NCI-H2196 treated with DMSO at 0.1 percent for 48 hours (cell line): ENCODE data around the gene IMPA2.
"Not testable (repeated sequence)": the region's sequence is repeated elsewhere in the genome, so short reads cannot be mapped to it uniquely, and the experiment has no call there.

ENCODE experiments used
- DNase-seq: peaks from one replicate; lab custom pipeline; 2025; ENCODE audit not compliant: unreplicated experiment; lab: John Stamatoyannopoulos, UW

IMPA2 gene

GRCh38 chr18:11981192-11981542, at the start of gene IMPA2:
Gene IMPA2, plus strand, starts transcription at chr18:11981507. Its CDS starts 163 bp downstream, at chr18:11981670.
- DNase-seq: peak; percentile 100

- no peak for DNase-seq
These were observed 48.9 kb upstream of the IMPA2 start for GRCh38 chr18:11932393-11932792.

DNA sequence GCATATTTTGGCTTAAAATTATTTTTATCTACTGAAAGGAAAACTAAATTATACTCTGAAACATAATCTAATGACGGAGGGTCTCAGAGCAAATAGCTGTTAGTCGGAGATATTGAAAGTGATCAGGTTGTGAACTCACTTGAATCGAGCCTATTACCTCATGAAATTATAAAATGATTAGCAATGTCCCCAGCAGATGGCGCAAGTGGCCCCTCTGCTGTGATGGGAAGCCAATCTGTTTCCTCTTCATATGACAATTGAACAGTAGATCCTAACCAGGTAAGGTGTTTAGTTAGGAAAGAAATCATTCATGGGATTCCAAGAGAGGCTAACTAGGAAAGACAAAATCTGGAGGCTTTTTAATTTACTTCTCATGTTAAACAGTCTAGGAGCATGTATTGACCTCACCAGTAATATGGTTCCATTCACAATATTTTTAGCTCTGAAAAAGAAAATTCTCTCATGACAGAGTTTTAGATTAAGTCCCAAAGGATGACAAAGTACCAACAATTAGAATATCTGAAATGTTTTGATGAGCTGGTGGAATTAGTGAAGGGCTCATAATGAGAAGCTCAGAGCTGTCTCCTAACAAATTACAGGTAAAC, 43.3 kb upstream of the IMPA2 start:
- peak; percentile 61 for DNase-seq

DNA sequence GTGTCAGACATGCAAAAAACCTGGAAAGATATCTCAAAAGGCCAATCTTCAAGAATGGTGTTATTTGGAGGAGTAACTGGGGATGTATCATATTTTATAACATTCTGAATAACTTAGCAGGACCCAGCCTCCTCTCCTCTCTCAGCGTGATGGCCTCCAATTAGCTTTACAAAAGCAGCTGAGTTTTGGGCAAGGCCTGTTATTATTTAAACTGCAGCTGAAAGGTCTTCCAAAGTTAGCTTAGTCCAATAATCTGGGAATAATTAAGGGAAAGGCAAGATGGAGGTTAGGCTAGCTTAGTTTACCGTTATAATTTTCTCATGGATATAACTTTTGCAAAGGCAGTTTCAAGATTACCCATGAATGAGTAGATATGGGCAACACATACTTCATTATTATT, 40.4 kb upstream of the IMPA2 start:
- DNase-seq: no peak

DNA sequence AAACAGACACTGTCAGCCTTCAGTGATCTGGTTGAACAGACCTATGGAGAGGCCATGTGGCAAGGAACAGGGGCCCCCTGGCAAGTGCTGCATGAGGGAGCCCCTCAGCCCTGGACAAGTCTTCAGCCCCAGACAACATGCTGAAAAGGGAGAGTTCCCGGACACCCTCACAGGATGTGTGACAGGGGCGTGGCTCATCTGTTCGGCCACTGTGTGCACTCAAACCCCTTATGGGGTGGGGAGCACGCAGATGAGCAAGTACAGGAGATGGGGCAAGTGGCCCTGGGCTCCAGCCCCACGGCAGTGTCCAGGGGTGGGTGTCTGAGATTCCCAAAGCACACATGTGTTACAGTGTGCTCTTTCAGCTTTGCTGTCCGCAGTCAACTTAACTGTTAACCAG, 37.8 kb upstream of the IMPA2 start:
- DNase-seq: no peak

- DNase-seq: no peak
These were observed 37.1 kb upstream of the IMPA2 start for GRCh38 chr18:11944252-11944651.

GRCh38 chr18:11944786-11945185, 36.5 kb upstream of the IMPA2 start:
- DNase-seq: no peak

DNA sequence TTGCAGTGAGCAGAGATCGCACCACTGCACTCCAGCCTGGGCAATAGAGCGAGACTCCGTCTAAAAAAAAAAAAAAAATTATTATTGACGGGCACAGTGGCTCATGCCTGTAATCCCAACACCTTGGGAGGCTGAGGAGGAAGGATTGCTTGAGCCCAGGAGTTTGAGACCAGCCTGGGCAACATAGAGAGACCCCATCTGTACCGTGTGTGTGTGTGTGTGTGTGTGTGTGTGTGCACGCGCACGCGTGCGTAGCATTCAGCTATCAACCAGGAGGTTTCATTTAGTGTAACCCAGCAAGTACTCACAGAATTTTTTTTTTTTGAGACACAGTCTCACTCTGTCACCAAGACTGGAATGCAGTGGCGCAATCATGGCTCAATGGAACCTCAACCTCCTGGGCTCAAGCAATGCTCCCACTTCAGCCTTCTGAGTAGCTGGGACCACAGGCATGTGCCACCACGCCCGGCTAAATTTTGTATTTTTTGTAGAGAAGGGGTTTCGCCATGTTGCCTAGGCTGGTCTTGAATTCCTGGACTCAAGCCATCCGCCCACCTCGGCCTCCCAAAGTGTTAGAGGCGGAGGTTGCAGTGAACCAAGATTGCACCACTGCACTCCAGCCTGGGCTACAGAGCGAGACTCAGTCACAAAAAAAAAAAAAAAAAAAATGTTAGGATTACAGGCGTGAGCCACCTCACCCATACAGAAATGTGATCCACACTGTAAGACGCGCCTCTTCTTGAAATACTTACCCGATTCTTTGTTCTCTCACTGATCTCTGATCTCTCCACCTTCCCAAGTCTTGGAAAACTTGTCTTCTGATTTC, 35.3 kb upstream of the IMPA2 start:
- DNase-seq: not testable (repeated sequence)

GRCh38 chr18:11946756-11947155, 34.6 kb upstream of the IMPA2 start:
- no peak for DNase-seq

GRCh38 chr18:11947214-11948191, 33.8 kb upstream of the IMPA2 start:
- DNase-seq: no peak

DNA sequence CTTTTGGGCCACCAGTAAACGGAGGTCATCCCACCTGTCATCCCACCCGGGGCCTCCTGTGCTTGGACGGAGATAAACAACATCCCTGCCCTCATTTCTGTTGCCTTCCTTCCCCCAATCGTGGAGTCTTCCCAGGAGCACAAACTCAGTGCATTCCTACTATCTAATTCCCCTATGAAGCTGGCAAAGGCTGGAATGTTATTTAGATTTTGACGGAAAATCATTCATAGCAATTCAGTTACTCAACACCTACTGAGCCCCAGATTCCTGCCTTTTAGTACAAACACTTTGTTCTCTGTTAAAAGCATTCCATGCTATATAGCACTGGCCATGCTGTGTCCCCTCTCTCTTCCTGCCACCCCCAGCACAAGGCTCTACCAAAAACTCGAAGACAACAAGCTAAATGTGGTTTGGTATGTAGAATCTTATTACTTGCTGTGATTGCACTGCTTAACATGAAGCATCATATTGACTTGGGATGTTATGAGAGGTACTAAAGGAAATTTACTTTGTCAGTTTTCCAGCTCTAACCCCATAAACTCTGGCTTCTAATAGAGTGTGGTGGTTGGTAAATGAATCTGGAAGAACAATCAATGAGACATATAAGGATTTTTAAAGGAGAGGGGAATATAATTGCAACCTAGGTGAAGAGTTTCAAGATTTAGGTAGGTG, 32.3 kb upstream of the IMPA2 start:
- no peak for DNase-seq

- DNase-seq: no peak
These were observed 30.5 kb upstream of the IMPA2 start for GRCh38 chr18:11950824-11951223.

GRCh38 chr18:11951390-11951851, 29.9 kb upstream of the IMPA2 start:
- DNase-seq: no peak

DNA sequence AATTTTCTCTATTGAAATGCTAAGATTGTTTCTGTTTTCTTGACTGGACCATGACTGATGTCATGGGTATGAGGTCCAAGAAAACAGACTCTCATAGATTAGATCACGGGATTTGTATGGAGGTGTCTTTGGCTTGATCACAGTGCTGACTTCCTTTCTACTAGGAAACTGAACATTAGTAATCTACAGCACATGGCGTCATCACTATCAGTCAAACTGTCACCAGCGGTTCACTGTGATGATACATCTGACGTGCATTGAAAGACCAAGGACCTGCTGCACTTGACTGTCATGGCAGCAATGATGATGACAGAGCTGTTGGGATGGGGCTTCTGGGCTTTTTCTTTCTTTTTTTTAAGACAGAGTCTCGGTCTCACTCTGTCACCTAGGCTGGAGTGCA, 28.2 kb upstream of the IMPA2 start:
- no peak for DNase-seq

- DNase-seq: no peak
These were observed 25.9 kb upstream of the IMPA2 start for GRCh38 chr18:11955239-11956029.

GRCh38 chr18:11956371-11957308, 24.7 kb upstream of the IMPA2 start:
- DNase-seq: no peak

- DNase-seq: no peak
These were observed 23.7 kb upstream of the IMPA2 start for GRCh38 chr18:11957636-11958035.

DNA sequence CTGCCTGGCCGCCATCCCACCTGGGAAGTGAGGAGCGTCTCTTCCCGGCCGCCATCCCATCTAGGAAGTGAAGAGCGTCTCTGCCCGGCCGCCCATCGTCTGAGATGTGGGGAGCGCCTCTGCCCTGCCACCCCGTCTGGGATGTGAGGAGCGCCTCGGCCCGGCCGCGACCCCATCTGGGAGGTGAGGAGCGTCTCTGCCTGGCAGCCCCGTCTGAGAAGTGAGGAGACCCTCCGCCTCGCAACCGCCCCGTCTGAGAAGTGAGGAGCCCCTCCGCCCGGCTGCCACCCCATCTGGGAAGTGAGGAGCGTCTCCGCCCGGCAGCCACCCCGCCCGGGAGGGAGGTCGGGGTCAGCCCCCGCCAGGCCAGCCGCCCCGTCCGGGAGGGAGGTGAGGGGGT, 21.7 kb upstream of the IMPA2 start:
- DNase-seq: not testable (repeated sequence)
